Activated effector memory CD4-positive, alpha-beta T cell treated with anti-CD3 and anti-CD28 coated beads, Interleukin-2, amount 50 U/mL, for 16 hours (primary cell): ENCODE results near the gene PKIB.
"Not testable (repeated sequence)": the region's sequence is repeated elsewhere in the genome, so short reads cannot be mapped to it uniquely, and the experiment has no call there.

Experiments used
- DNase-seq: peaks from one replicate; pipeline ENCODE4 v3.0.0-alpha.2; 2020

The PKIB gene

GRCh38 chr6:122621638-122622037 is 11.4 kb downstream of the PKIB start:
- DNase-seq, result no peak

- DNase-seq, result no peak
Observed at GRCh38 chr6:122622479-122622878, 12.3 kb downstream of the PKIB start.

- no peak for DNase-seq
Observed at GRCh38 chr6:122623279-122623678, 13.1 kb downstream of the PKIB start.

GRCh38 chr6:122624853-122625252 is 14.6 kb downstream of the PKIB start:
- no peak for DNase-seq

- no peak for DNase-seq
Observed at GRCh38 chr6:122628714-122629113, 18.5 kb downstream of the PKIB start.

- no peak for DNase-seq
Observed at GRCh38 chr6:122631571-122632249, 21.5 kb downstream of the PKIB start.

- DNase-seq, result no peak
Observed at GRCh38 chr6:122640366-122640765, 30.2 kb downstream of the PKIB start.

- no peak for DNase-seq
Observed at GRCh38 chr6:122641819-122642218, 31.6 kb downstream of the PKIB start.

- DNase-seq, result not testable (repeated sequence)
Observed at GRCh38 chr6:122642604-122643003, 32.4 kb downstream of the PKIB start.

- no peak for DNase-seq
Observed at GRCh38 chr6:122645256-122645655, 35.1 kb downstream of the PKIB start.

- DNase-seq, result no peak
Observed at GRCh38 chr6:122647765-122648164, 37.6 kb downstream of the PKIB start.

- no peak for DNase-seq
Observed at GRCh38 chr6:122648726-122649125, 38.5 kb downstream of the PKIB start.

- no peak for DNase-seq
Observed at GRCh38 chr6:122649701-122650100, 39.5 kb downstream of the PKIB start.

- no peak for DNase-seq
Observed at GRCh38 chr6:122650403-122650802, 40.2 kb downstream of the PKIB start.

- no peak for DNase-seq
Observed at GRCh38 chr6:122651031-122651430, 40.8 kb downstream of the PKIB start.

- no peak for DNase-seq
Observed at GRCh38 chr6:122651604-122652003, 41.4 kb downstream of the PKIB start.

GRCh38 chr6:122652431-122652830 is 42.2 kb downstream of the PKIB start:
- DNase-seq, result no peak

- DNase-seq, result no peak
Observed at GRCh38 chr6:122653094-122653493, 42.9 kb downstream of the PKIB start.

GRCh38 chr6:122654012-122654411 is 43.8 kb downstream of the PKIB start:
- no peak for DNase-seq

- DNase-seq, result no peak
Observed at GRCh38 chr6:122657601-122658000, 47.4 kb downstream of the PKIB start.

GRCh38 chr6:122660296-122660695 is 50.1 kb downstream of the PKIB start:
- DNase-seq, result no peak

- no peak for DNase-seq
Observed at GRCh38 chr6:122663981-122664380, 53.8 kb downstream of the PKIB start.

- DNase-seq, result no peak
Observed at GRCh38 chr6:122665929-122666328, 55.7 kb downstream of the PKIB start.

GRCh38 chr6:122666418-122666817 is 56.2 kb downstream of the PKIB start:
- DNase-seq, result no peak

- DNase-seq, result no peak
Observed at GRCh38 chr6:122669418-122669817, 59.2 kb downstream of the PKIB start.
